ENCODE results near the gene HPCAL1.

- TF ChIP-seq, protein P1, sequence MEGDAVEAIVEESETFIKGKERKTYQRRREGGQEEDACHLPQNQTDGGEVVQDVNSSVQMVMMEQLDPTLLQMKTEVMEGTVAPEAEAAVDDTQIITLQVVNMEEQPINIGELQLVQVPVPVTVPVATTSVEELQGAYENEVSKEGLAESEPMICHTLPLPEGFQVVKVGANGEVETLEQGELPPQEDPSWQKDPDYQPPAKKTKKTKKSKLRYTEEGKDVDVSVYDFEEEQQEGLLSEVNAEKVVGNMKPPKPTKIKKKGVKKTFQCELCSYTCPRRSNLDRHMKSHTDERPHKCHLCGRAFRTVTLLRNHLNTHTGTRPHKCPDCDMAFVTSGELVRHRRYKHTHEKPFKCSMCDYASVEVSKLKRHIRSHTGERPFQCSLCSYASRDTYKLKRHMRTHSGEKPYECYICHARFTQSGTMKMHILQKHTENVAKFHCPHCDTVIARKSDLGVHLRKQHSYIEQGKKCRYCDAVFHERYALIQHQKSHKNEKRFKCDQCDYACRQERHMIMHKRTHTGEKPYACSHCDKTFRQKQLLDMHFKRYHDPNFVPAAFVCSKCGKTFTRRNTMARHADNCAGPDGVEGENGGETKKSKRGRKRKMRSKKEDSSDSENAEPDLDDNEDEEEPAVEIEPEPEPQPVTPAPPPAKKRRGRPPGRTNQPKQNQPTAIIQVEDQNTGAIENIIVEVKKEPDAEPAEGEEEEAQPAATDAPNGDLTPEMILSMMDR (IDR thresholded peaks at IDR 0.05; ENCODE audit: insufficient read depth, low read length, poor library complexity, severe bottlenecking) = no peak
- TF ChIP-seq EZH2phosphoT487 (conservative IDR thresholded peaks at IDR 0.05; ENCODE audit: low read length) = no peak
Measured at GRCh38 chr2:10331027-10331701, 28.5 kb downstream of the HPCAL1 start.

Data from SU-DHL-6 (cell line).